PC-9 (cell line): ENCODE data around the gene IFI44. TPM values are rescaled to one million over a fixed set of nuclear protein-coding genes. Genes with fewer than 3 reads are reported as not detected.

Source experiments
- BruUV-seq: library from RNA; stranded (reverse); fragments of 400-500 nt; replicated peaks from 2 replicates; lab custom pipeline; 2021; lab: Mats Ljungman, UMichigan
- CTCF ChIA-PET: fragments of 300-600 bp; sonication (Branson Sonifier 250); formaldehyde crosslinking; loops from one replicate; lab custom pipeline; 2022; ENCODE audit warnings: antibody characterized with exemption; lab: Charles Lee
- POLR2A ChIA-PET: fragments of 300-600 bp; sonication (Branson Sonifier 250); formaldehyde crosslinking; loops from one replicate; lab custom pipeline; 2022; ENCODE audit warnings: antibody characterized with exemption; ENCODE audit not compliant: unreplicated experiment; lab: Charles Lee
- DNase-seq, 2 experiments: peaks; one replicate each; pipeline versions ENCODE4 v3.0.0 to v3.0.0-alpha.2; 2015 to 2022; ENCODE audit warnings: mixed read lengths in 1 of 2
- H2AFZ ChIP-seq: fragments of 200-600 bp; sonication (generic); 2 replicates; pipeline ENCODE4 v1.8.1; 2017; ENCODE audit warnings: antibody characterized with exemption
- H3F3A ChIP-seq: fragments of 200-600 bp; sonication (generic); 2 replicates; pipeline ENCODE4 v1.8.1; 2017; ENCODE audit warnings: antibody characterized with exemption, mild to moderate bottlenecking, low read depth; ENCODE audit not compliant: insufficient read depth
- H3K27ac ChIP-seq: fragments of 200-600 bp; sonication (generic); 2 replicates; pipeline ENCODE4 v1.6.1; 2016; ENCODE audit warnings: mixed run types
- H3K27me3 ChIP-seq: fragments of 200-600 bp; sonication (generic); 2 replicates; pipeline ENCODE4 v1.6.1; 2016; ENCODE audit warnings: low read depth, mixed run types; ENCODE audit not compliant: insufficient read depth
- H3K36me3 ChIP-seq: fragments of 200-600 bp; sonication (generic); 2 replicates; pipeline ENCODE4 v1.6.1; 2016; ENCODE audit warnings: low read depth, mixed run types
- H3K4me1 ChIP-seq: fragments of 200-600 bp; sonication (generic); replicated peaks from 2 replicates; pipeline ENCODE4 v1.6.1; 2016; ENCODE audit warnings: mixed run types; ENCODE audit not compliant: insufficient read depth
- H3K4me2 ChIP-seq: fragments of 200-600 bp; sonication (generic); 2 replicates; pipeline ENCODE4 v1.6.1; 2017; ENCODE audit warnings: mixed run types
- H3K4me3 ChIP-seq: fragments of 200-600 bp; sonication (generic); 2 replicates; pipeline ENCODE4 v1.6.1; 2016; ENCODE audit warnings: mixed run types
- H3K79me2 ChIP-seq: fragments of 200-600 bp; sonication (generic); 2 replicates; pipeline ENCODE4 v1.6.1; 2017; ENCODE audit warnings: low read depth, mixed run types
- H3K9me2 ChIP-seq: fragments of 200-600 bp; sonication (generic); 2 replicates; pipeline ENCODE4 v1.8.1; 2017; ENCODE audit warnings: mild to moderate bottlenecking; ENCODE audit not compliant: insufficient read depth
- H3K9me3 ChIP-seq: fragments of 200-600 bp; sonication (generic); 2 replicates; pipeline ENCODE4 v1.8.1; 2016; ENCODE audit warnings: low read depth; ENCODE audit not compliant: insufficient read depth
- H4K20me1 ChIP-seq: fragments of 200-600 bp; sonication (generic); 2 replicates; pipeline ENCODE4 v1.8.1; 2017; ENCODE audit not compliant: insufficient read depth
- EZH2 ChIP-seq: fragments of 200-600 bp; sonication (generic); IDR thresholded peaks from 2 replicates; pipeline ENCODE4 v1.8.0; 2017; ENCODE audit warnings: antibody characterized with exemption, low read depth
- intact Hi-C: fragments of 100-400 bp; cut with micrococcal nuclease; formaldehyde crosslinking; loops from one replicate; pipeline ENCODE4 v1.10.0; 2022; ENCODE audit not compliant: unreplicated experiment
- total RNA-seq: library from RNA; stranded (reverse); gene quantifications from 2 replicates; pipeline ENCODE4 v1.2.3, GENCODE V29; 2021
- TF ChIP-seq, protein P1 (sequence below): fragments of 200-600 bp; sonication (generic); conservative IDR thresholded peaks from 2 replicates; pipeline ENCODE4 v1.6.1; 2017; ENCODE audit warnings: mixed run types, antibody characterized with exemption, mild to moderate bottlenecking, moderate library complexity

The IFI44 gene
- total RNA-seq, 1 experiment from 2014 or later = 4.8 TPM

DNA sequence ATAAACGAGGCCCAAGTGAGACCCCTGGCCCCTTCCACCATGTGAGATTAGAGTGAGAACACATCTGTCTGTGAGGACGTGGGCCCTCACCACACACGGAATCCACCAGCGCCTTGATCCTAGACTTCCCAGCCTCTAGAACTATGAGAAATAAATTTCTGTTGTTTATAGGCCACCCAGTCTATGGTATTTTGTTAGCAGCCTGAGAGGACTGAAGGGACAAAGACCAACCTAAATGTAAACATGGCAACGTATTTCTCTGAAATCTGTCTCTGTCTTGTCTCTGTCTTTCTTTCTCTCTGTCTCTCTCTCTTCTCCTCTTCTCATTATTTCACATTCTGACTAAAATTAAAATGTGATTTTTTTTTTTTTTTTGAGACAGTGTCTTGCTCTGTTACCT, 45.0 kb upstream of the IFI44 start:
- no peaks in the 10 kb centered on the region for H3K4me1 ChIP-seq
- intact Hi-C loops = no loop called here
- CTCF ChIA-PET = no interaction called here
- no peaks in the 10 kb centered on the region for H3K36me3 ChIP-seq
- no TSS peak for BruUV-seq
- no peaks in the 10 kb centered on the region for H3F3A ChIP-seq
- no peaks in the 10 kb centered on the region; the same call in 1 of the 2 replicates for H3K9me2 ChIP-seq
- no peak overlapping the region for H3K4me2 ChIP-seq
- H3K27ac ChIP-seq = no peak overlapping the region
- no peaks in the 10 kb centered on the region for H3K9me3 ChIP-seq
- no peaks in the 10 kb centered on the region for H4K20me1 ChIP-seq
- H3K27me3 ChIP-seq = no peaks in the 10 kb centered on the region
- TF ChIP-seq, protein P1, sequence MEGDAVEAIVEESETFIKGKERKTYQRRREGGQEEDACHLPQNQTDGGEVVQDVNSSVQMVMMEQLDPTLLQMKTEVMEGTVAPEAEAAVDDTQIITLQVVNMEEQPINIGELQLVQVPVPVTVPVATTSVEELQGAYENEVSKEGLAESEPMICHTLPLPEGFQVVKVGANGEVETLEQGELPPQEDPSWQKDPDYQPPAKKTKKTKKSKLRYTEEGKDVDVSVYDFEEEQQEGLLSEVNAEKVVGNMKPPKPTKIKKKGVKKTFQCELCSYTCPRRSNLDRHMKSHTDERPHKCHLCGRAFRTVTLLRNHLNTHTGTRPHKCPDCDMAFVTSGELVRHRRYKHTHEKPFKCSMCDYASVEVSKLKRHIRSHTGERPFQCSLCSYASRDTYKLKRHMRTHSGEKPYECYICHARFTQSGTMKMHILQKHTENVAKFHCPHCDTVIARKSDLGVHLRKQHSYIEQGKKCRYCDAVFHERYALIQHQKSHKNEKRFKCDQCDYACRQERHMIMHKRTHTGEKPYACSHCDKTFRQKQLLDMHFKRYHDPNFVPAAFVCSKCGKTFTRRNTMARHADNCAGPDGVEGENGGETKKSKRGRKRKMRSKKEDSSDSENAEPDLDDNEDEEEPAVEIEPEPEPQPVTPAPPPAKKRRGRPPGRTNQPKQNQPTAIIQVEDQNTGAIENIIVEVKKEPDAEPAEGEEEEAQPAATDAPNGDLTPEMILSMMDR = no peak
- no peak for TF ChIP-seq EZH2
- POLR2A ChIA-PET = no interaction called here
- H3K79me2 ChIP-seq = no peaks in the 10 kb centered on the region
- H2AFZ ChIP-seq = no peak overlapping the region
- DNase-seq = no peak
- no peak overlapping the region for H3K4me3 ChIP-seq

GRCh38 chr1:78606274-78606673, 43.4 kb upstream of the IFI44 start:
- intact Hi-C loops = no loop called here
- Histone ChIP-seq H3K27ac (no peak overlapping the region), H3K27me3 (no peaks in the 10 kb centered on the region), H3K4me2 (no peak overlapping the region), H2AFZ (no peak overlapping the region), H3K9me2 (no peaks in the 10 kb centered on the region), H3F3A (no peaks in the 10 kb centered on the region), H3K4me3 (no peak overlapping the region), H4K20me1 (no peaks in the 10 kb centered on the region), H3K79me2 (no peaks in the 10 kb centered on the region), H3K4me1 (no peaks in the 10 kb centered on the region), H3K36me3 (no peaks in the 10 kb centered on the region), H3K9me3 (no peaks in the 10 kb centered on the region)
- TF ChIP-seq, protein P1 = no peak
- TF ChIP-seq EZH2 = no peak
- POLR2A ChIA-PET = no interaction called here
- BruUV-seq = no TSS peak
- DNase-seq = no peak
- CTCF ChIA-PET = no interaction called here

DNA sequence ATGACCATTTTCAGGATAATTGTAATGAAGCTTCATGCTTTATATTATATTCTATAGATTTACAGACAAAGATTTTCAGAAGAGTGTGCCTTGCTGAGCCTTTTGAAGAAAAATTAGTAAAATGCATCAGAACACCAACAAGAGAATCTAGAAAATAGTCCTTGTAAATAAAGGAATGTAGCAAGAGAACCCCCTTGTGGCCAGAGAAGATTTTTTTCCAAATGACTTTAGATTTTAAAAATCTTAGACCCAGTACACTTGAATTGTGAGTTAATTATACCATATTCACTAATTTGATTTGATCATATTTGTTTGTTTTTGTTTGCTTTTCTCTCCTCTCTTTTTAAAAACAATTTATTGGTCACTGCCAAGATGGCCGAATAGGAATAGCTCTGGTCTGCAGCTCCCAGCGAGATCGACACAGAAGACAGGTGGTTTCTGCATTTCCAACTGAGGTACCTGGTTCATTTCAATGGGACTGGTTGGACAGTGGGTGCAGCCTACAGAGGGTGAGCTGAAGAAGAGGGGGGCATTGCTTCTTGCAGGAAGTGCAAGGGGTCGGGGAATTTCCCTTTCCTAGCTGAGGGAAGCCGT, 42.2 kb upstream of the IFI44 start:
- no peaks in the 10 kb centered on the region for H3K9me2 ChIP-seq
- intact Hi-C loops = loop anchor here (1.0 kb wide), 2 partner anchors 462 to 476 kb away; no protein-coding TSS in a partner anchor
- POLR2A ChIA-PET = no interaction called here
- H4K20me1 ChIP-seq = no peaks in the 10 kb centered on the region
- no peaks in the 10 kb centered on the region for H3K27me3 ChIP-seq
- H3K4me1 ChIP-seq = no peaks in the 10 kb centered on the region
- H2AFZ ChIP-seq = no peak overlapping the region
- no peak overlapping the region for H3K4me3 ChIP-seq
- no peaks in the 10 kb centered on the region for H3K79me2 ChIP-seq
- no peaks in the 10 kb centered on the region for H3K36me3 ChIP-seq
- TF ChIP-seq, protein P1 = peak; percentile 83
- TF ChIP-seq EZH2 = no peak
- H3K4me2 ChIP-seq = no peak overlapping the region
- BruUV-seq = no TSS peak
- DNase-seq = no peak
- no peaks in the 10 kb centered on the region for H3K9me3 ChIP-seq
- no peak overlapping the region for H3K27ac ChIP-seq
- CTCF ChIA-PET = interaction anchor here (0.6 kb wide), 1 partner anchor 493 kb away, joined by 4 read pairs; no protein-coding TSS in a partner anchor
- H3F3A ChIP-seq = no peaks in the 10 kb centered on the region
